Duodenal mucosa (tissue), 2 donors: ENCODE measurements around the gene PLA2G15.

ENCODE experiments used
- H3K27ac ChIP-seq: one replicate; pipeline ENCODE4 v1.7.0; 2013; ENCODE audit warnings: low read depth, low read length
- H3K27me3 ChIP-seq, 2 donors: one replicate each; pipeline ENCODE4 v1.7.0; 2013; ENCODE audit warnings: low read length in 2 of 2, control low read depth in 1 of 2; ENCODE audit not compliant: insufficient read depth in 2 of 2, control insufficient read depth in 1 of 2
- H3K36me3 ChIP-seq, 2 donors: one replicate each; pipeline ENCODE4 v1.7.0; 2013; ENCODE audit warnings: low read length in 2 of 2, control low read depth in 1 of 2; ENCODE audit not compliant: insufficient read depth in 2 of 2, control insufficient read depth in 1 of 2
- H3K4me1 ChIP-seq, 2 donors: one replicate each; pipeline ENCODE4 v1.7.0; 2013; ENCODE audit warnings: low read length in 2 of 2, control low read depth in 1 of 2; ENCODE audit not compliant: insufficient read depth in 2 of 2, control insufficient read depth in 1 of 2
- H3K4me3 ChIP-seq, 2 donors: one replicate each; pipeline ENCODE4 v1.7.0; 2013; ENCODE audit warnings: low read length in 2 of 2, low read depth in 1 of 2
- H3K9ac ChIP-seq, 2 donors: one replicate each; pipeline ENCODE4 v1.7.0; 2013; ENCODE audit warnings: low read length in 2 of 2, low read depth in 1 of 2
- H3K9me3 ChIP-seq, 2 donors: one replicate each; pipeline ENCODE4 v1.7.0; 2013; ENCODE audit warnings: low read length in 2 of 2, control low read depth in 1 of 2; ENCODE audit not compliant: control insufficient read depth in 1 of 2

The PLA2G15 gene

DNA sequence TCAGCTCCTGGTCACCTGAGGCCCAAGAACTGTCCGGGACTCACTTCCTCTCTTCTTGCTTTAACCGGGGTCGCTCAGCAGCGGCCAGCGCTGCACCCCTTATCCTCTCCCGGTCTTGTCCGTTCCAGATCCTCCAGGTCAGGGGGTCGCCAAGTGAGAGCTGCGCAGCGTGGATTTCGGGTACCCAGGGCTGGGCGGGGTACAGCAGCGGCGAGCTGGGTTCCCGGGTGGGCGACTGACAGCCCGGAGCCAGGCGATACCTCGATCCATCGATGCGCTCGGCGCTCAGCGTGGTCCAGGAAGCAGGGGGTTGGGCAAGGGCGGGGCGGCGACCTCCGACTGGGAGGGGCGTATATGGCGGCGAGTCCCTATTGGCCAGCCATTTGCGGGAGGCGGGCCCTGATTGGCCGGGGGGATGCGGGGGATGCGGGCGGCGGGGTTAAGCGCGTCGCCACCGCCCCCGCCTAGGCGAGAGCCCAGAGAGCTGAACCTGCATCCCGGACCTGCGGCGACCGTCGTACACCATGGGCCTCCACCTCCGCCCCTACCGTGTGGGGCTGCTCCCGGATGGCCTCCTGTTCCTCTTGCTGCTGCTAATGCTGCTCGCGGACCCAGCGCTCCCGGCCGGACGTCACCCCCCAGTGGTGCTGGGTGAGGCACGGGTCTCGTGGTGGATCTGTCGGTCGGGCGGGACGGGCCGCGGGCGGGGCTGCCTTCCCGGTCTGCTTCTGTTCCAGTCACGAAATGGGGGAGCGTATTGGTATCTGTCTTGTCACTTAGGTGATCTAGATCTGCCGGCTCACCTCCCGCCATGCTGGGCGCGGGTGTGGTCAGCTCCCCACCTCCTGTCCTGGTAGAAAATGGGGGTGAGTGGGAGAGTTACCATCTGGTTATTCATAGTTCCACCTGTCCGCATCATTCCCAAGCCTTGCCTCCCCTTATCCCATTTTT is at the start of gene PLA2G15:
TSS of gene PLA2G15 (plus strand) at position 471 of the 951 bp plus-strand sequence. CDS start at position 525, 54 bp downstream.
- H3K4me3 ChIP-seq: peak within 1 kb of the TSS; percentile 99 to 100
- H3K9me3 ChIP-seq: no peaks in the 10 kb centered on the region
- peaks cover 33 to 34% of the 10 kb centered on the region in 2 donors for H3K4me1 ChIP-seq
- peak within 1 kb of the TSS; percentile 31 for H3K27ac ChIP-seq
- H3K36me3 ChIP-seq: peaks cover 0 to 6% of the 10 kb centered on the region in 2 donors
- no peaks in the 10 kb centered on the region for H3K27me3 ChIP-seq
- H3K9ac ChIP-seq: peak within 1 kb of the TSS; percentile 91 to 92

GRCh38 chr16:68197250-68197649 is 47.9 kb upstream of the PLA2G15 start:
- no peak overlapping the region for H3K9ac ChIP-seq
- H3K4me1 ChIP-seq: peaks cover 0 to 8% of the 10 kb centered on the region in 2 donors
- no peak overlapping the region for H3K4me3 ChIP-seq
- no peak overlapping the region for H3K27ac ChIP-seq
- no peaks in the 10 kb centered on the region for H3K9me3 ChIP-seq
- peaks cover 7 to 13% of the 10 kb centered on the region in 2 donors for H3K36me3 ChIP-seq
- H3K27me3 ChIP-seq: no peaks in the 10 kb centered on the region

DNA sequence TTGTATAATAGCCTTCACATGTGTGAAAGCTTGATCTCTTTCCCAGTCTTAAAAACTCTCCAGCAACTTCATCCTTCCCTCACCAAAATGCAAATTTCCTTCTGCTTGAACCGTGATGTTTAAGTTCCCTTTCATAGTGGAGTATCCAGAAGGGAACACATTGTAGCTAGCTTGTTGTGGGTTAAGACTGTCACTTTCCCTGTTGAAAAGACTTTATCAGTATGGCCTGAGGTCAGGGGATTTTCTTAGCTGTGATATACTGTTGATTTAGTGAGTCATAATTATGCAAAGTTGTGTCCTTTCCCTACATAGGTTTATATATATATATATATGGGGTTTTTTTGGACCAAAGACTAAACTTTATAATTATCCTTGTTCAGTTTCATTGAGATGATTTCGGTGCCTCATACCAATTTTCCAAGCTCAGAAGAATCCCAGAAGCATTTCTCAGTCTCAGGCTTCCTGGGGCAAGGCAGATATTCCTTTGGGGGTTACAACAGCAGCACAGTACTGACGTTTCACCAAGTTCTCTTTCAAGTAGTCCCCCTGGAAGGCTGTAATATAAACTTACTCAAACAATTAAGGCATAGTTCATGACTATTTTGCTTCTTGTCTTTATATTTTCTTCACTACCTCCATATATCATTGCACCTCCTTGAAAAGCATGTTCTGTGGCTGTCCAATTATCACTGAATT is 44.9 kb upstream of the PLA2G15 start:
- Histone ChIP-seq H3K27ac (no peak overlapping the region), H3K27me3 (no peaks in the 10 kb centered on the region), H3K4me3 (no peak overlapping the region), H3K9ac (no peak overlapping the region), H3K36me3 (peaks cover 3% of the 10 kb centered on the region in 2 donors), H3K4me1 (peaks cover 0 to 8% of the 10 kb centered on the region in 2 donors), H3K9me3 (no peaks in the 10 kb centered on the region)

DNA sequence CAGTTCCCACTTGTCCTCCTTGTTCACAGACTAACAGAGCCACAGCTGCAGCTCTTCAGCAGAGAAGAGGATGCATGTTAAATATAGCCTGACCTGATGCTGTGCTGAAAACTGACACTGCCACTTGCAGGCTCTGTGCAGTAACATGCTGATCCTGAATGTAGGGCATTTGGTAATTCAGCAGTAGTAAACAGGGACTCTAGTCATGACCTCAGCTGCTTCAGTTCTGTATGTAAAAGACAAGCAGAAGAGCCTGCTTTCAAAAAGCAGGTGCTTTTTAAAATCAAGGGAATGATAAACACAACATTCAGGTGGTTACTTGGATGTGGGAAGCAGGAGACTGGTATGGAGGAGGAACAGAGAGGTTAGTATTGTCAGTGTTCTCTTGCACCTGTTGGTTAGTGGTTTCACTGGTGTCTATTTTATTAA is 43.1 kb upstream of the PLA2G15 start:
- Histone ChIP-seq H3K9me3 (no peaks in the 10 kb centered on the region), H3K27me3 (no peaks in the 10 kb centered on the region), H3K4me3 (no peak overlapping the region), H3K9ac (no peak overlapping the region), H3K36me3 (peaks cover 3% of the 10 kb centered on the region in 2 donors), H3K4me1 (peaks cover 0 to 8% of the 10 kb centered on the region in 2 donors), H3K27ac (no peak overlapping the region)

DNA sequence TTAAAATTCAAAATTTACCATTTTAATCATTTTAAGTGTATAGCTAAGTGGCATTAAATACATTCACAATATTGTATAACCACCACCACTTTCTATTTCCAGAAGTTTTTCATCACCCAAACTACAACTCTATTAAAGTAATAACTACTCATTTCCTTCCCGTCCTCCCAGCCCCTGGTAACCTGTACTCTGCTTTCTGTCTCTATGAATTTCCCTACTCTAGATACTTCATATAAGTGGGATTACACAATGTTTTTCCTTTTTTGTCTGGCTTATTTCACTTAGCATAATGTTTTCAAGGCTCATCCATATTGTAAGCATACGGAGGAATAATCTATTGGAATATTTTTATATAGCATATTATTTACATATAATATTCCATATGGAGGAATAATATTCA is 38.9 kb upstream of the PLA2G15 start:
- no peaks in the 10 kb centered on the region for H3K9me3 ChIP-seq
- no peaks in the 10 kb centered on the region for H3K4me1 ChIP-seq
- no peaks in the 10 kb centered on the region for H3K27me3 ChIP-seq
- no peak overlapping the region for H3K4me3 ChIP-seq
- H3K36me3 ChIP-seq: peaks cover 3% of the 10 kb centered on the region in 2 donors
- H3K9ac ChIP-seq: no peak overlapping the region
- H3K27ac ChIP-seq: no peak overlapping the region

DNA sequence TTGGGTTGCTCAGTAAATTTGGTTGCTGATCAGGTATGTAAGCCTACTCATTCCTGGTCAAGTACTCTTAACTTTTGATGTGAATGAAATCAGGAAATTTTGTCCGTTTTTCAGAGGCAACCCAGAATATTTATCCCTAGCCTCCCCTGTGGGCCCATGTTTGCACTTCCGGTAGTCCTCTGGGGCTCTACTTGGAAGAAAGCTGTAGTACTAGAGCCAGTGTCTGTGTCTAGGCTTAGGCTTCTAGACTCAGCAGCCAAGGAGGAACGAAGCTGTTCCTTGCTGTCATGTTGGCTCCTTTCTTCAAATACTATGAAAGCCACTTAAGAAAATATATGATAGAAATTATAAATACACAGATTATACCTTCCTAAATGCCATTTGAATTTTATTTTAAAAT is 30.4 kb upstream of the PLA2G15 start:
- no peaks in the 10 kb centered on the region for H3K9me3 ChIP-seq
- no peak overlapping the region for H3K27ac ChIP-seq
- H3K27me3 ChIP-seq: no peaks in the 10 kb centered on the region
- H3K4me3 ChIP-seq: no peak overlapping the region
- no peak overlapping the region for H3K9ac ChIP-seq
- H3K36me3 ChIP-seq: peaks cover 0 to 3% of the 10 kb centered on the region in 2 donors
- no peaks in the 10 kb centered on the region for H3K4me1 ChIP-seq

- Histone ChIP-seq H3K27ac (no peak overlapping the region), H3K27me3 (no peaks in the 10 kb centered on the region), H3K9ac (no peak overlapping the region), H3K9me3 (no peaks in the 10 kb centered on the region), H3K4me3 (no peak overlapping the region), H3K4me1 (no peaks in the 10 kb centered on the region), H3K36me3 (peaks cover 0 to 3% of the 10 kb centered on the region in 2 donors)
These were observed 29.9 kb upstream of the PLA2G15 start for GRCh38 chr16:68215302-68215701.

DNA sequence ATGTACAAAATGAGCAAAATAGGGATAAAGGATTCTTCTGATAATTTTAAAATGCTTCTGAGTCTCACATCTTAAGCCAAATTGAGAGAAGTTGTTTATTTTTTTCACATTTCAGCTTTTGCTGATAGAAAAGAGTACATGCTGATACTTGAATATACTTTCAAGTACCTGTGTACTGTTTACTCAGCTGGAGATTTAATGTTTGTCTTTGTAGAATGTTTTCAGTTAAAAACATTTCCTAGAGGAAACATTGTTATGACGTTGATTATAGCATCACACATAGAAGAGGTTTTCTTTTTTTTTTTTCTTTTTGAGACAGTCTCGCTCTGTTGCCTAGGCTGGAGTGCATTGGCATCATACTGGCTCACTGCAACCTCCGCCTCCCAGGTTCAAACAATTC is 28.9 kb upstream of the PLA2G15 start:
- no peaks in the 10 kb centered on the region for H3K4me1 ChIP-seq
- H3K4me3 ChIP-seq: no peak overlapping the region
- no peaks in the 10 kb centered on the region for H3K9me3 ChIP-seq
- H3K9ac ChIP-seq: no peak overlapping the region
- H3K27me3 ChIP-seq: no peaks in the 10 kb centered on the region
- H3K36me3 ChIP-seq: peaks cover 0 to 3% of the 10 kb centered on the region in 2 donors
- H3K27ac ChIP-seq: no peak overlapping the region

GRCh38 chr16:68217506-68217905 is 27.7 kb upstream of the PLA2G15 start:
- Histone ChIP-seq H3K9ac (no peak overlapping the region), H3K36me3 (peaks cover 0 to 3% of the 10 kb centered on the region in 2 donors), H3K4me3 (no peak overlapping the region), H3K9me3 (no peaks in the 10 kb centered on the region), H3K4me1 (no peaks in the 10 kb centered on the region), H3K27me3 (no peaks in the 10 kb centered on the region), H3K27ac (no peak overlapping the region)

GRCh38 chr16:68219725-68220351 is 25.3 kb upstream of the PLA2G15 start:
- Histone ChIP-seq H3K9me3 (no peaks in the 10 kb centered on the region), H3K36me3 (peaks cover 0 to 3% of the 10 kb centered on the region in 2 donors), H3K27ac (no peak overlapping the region), H3K27me3 (no peaks in the 10 kb centered on the region), H3K9ac (no peak overlapping the region), H3K4me3 (no peak overlapping the region), H3K4me1 (no peaks in the 10 kb centered on the region)
